SW480 (cell line): ENCODE results near the gene CAMK4.

ENCODE experiments used
- DNase-seq: peaks from one replicate; pipeline ENCODE4 v3.0.0-alpha.2; 2016; ENCODE audit warnings: low spot score

The CAMK4 gene

DNA sequence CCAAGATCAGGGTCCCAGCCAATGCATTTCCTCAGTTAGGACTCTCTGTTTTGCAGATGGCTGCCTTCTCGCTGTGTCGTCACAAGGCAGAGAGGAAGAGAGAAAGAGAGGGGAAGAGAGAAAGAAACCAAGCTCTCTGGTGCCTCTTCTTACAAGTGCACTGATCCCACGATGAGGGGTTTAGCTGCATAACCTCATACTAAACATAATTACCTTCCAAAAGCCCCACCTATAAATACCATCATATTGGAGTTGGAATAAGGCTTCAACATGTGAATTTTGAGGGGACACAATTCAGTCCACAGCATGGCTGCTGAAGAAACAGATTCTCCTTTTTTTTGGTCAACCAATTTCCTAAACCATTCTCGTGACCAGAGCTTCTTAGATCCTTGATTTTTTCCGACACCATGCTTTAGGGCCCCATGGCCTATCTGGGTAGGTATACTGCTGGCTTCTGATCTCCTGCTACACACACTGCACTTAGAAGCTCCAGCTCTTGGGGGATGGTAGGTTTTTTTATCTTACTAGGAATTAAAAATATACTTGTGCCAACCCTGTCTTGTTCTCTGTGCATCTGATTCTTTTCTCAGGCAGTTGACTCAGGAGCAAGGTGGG is 5.1 kb downstream of the CAMK4 start:
- no peak for DNase-seq

DNA sequence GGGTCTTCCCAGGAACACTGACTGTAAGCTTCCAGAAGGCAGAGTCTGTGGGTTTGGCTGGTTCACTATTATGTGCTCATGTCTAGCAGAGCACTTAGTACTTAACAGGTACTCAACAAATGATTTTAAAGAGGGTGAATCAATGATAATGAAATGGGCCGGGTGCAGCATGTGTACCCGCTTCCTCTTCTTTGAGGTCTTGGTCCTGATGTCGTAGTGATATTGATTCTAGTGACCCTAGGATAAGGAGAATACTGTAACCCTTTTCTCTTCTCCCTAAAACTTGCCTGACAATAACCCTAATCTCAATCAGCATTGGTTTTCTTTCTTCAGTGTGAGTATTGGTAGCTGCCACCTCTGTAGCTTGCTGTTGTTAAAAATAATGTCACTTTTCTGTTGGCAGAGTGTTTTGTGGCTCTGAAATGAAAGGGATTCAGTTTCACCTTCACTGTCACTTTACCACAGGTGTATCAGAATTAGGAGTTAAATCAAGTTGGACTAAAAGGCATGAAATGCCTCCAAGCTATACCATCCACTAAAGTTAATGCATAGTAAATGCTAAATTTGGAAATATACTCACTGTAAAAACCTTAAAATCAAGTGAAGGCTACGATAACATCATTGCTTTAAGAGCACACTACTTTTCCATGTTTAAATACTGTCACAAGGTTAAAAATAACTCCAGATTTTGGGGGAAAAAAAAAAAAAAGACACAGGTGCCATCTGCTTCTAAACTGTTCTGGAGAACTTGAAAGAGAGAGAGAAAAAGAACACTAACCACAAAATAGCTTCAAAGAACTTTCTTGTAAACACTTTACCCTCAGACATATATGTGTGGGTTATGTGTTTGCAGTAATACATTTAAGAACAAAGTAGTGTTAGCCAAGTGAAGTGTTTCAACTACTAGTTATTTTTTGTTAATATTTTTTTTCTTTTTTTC is 6.0 kb downstream of the CAMK4 start:
- DNase-seq = peak; percentile 36

DNA sequence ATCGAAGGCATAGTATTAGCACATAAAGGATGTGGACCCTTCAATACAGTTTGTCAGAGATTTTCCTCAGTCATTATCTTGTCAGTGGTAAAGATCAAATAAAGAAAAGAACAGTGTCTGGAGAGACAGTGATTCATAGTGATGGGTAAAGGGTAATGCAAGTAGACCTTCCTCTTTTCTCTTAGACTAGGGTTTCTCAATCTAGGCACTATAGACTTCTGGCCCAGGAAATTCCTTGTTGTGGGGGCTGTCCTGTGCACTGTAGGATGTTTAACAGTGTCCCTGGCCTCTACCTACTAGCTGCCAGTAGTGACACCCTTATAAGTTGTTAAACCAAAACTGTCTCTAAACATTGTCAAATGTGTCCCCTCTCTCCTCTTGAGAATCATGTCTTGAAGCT is 6.9 kb downstream of the CAMK4 start:
- no peak for DNase-seq

DNA sequence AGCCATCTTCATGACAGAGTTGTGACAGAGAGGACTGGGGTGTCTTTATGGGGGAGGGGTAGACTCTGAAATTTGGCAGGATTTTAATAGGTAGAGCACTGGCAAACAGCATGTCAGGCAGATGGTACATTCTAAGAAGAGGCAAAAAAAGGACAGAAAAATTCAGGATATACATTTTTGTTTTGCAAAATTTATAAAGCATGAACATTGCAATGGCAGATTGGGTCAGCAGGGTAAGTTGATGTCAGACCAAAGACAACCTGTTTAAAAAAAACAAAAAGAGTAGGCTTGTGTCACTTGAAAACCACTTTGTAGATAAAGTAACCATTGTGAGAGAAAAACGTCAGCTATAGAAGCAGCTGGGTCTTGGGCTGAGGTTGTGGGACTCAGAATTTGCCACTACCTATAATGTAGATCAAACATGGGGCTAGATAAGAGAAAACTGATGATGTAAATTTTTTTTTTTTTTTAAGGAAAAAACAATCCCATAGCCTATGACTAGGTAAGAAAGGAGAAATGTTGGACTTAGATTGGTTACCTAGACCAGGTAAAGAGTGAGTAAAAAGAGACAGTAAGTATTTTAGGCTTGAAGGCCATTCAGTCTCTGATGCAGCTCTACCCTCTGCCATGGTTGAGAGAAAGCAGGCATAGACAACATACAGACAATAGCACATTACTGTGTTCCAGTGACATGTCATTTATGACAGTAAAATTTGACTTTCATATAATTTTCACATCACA is 8.3 kb downstream of the CAMK4 start:
- DNase-seq = no peak

DNA sequence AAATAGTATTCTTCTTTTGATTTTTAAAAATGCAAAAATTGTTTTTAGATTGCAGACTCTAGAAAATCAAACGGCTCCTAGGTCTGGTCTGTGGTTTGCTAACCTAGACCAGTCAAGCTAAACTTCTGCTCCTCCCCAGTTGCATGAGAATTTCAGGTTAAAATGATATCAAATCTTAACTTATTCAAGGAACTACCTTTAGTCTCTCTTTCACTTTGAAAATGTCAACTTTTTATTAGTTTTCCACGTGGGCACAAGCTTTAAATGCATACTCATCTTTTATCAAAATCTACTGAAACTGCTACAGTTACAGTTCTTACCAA is 8.8 kb downstream of the CAMK4 start:
- DNase-seq = no peak

DNA sequence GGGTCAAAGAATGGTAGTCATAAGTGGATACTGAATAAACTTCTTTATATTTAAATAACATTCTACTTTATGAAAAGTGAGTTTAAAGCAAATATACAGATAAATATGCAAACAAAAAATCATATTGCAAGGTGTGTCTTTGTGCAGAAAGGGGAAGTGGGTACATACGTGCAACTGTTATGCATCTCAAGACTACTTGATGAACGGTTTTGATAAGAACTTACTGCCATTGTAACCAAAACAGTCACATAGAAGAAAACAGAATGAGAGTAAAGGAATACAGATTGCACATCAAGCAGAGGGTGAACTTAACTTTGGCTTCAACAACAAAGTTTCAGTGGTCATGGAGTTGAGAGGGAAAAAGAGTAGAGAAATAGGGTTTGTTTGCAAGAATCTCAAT is 9.9 kb downstream of the CAMK4 start:
- no peak for DNase-seq

DNA sequence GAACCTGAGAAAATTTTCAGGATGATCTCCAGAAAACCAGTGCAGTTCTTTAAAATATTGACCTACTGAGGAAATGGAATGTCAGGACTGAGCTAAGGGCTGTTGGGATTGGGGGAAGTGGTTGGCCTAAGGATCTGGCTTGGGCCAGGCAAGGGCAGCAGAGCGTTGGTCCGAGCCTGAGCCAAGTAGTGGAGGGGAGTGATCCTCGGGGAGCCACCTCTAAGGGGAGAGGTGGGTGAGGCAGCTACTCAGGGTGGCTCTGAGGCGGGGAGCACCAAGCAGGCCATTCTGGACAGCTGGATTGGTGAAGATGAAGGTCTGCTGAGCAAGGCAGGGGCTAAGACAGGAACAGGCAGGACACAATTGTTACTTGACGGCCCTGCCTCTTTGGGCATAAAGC is 11.5 kb downstream of the CAMK4 start:
- no peak for DNase-seq

DNA sequence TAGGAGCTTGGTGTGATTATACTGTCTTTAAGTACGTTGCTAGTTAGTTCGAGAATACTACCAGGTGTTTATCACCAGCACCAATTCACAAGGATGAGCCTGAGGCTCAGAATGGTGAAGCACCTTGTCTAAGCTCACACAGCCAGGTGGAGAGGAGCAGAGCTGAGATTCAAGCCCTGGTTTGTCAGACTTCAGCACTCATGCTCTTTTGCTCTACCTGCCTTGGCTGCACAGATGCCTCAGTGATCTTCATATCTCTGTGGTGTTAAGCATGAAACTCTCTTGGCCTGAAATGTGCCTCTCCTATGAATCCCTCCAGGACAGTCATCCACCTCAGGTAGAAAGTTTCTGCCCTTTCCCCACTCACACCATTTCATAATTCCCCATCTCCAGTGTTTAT is 12.2 kb downstream of the CAMK4 start:
- no peak for DNase-seq

DNA sequence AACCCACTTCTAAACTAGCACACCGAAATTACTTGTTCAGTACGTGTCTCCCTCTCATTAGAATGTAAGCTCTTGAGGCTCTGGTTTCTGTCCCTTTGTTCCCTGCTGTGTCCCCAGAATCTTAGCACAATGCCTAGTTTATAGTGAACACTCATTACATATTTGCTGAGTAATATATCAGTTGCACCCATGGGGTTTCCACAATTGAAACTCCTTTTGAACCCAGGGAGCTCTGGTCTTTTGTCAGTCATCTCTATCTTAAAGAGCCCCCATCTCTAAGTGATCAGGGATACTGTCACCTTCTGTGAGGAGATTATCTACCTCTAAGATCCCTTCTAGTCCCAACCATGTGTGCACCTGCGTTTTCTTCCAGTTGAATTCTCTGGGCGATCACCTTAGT is 12.8 kb downstream of the CAMK4 start:
- no peak for DNase-seq

DNA sequence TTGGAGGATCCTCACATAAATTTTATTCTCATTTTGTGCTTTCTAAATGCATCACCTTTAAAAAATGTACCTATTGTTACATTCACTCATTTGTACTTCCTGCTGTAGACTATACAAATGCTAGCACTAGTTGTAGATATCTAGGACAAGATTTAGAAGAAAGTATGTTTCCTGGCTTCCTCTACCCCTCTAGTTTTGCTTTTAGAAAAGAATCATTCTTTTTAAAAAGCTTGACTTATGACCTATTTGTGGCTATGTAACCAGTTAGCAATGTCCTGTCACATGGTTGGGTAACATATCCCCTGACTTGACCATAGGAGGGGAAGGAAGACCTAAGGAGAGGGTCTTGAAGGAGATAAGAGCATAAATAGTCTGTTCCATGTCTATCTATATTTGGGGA is 13.3 kb downstream of the CAMK4 start:
- no peak for DNase-seq

DNA sequence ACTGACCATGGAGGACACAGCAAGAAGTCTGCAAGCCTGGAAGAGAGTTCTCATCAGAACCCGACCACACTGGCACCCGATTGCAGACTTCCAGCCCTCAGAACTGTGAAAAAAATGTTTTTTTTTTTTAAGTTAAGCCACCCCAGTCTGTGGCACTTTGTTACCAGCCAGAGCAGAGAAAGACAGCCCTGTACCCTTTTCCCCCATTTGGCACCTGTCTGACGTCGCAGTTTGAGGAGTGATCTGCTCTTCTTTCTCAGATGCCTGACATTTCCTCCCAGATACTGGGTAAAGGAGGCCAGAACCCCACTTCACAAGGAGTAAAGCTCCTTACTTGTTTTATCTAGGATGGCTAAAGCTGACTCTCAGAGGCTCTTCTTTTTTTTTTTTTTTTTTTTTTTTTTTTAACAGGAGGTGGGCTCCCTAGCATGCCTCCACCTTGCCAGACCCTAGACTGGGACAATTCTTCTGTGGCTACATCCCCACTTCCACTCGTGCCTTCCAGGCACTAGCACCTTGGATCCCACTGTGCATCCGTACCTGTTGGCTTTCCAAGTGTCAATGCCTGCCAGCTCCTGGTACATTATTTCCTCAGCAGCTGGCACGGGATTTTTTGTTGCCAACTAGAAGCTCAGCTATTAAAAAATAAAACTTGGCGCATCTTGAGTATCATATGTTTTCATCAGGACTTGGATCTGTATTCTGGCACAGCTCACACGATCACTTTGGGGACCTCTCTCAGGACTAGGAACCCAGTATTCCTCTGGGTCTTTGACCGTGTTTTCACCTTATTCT is 14.4 kb downstream of the CAMK4 start:
- no peak for DNase-seq

DNA sequence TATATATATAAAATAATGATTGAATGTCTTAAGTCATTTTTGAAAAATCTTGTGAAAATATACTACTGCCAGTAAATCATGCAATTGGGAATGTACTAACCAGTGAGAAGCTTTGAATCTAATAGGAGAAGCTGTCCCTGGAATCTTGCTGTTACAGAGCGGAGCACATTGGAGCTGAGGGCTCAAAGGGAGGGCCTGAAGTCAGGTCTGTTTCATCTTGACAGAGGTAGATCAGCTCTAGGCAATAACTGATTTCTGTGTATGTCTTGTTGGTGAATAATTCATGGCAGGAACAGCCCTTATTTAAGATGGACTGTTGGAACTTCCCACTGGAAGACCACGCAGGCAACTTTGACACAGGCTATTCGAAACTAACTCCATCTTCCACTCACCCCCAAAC is 17.5 kb downstream of the CAMK4 start:
- no peak for DNase-seq

DNA sequence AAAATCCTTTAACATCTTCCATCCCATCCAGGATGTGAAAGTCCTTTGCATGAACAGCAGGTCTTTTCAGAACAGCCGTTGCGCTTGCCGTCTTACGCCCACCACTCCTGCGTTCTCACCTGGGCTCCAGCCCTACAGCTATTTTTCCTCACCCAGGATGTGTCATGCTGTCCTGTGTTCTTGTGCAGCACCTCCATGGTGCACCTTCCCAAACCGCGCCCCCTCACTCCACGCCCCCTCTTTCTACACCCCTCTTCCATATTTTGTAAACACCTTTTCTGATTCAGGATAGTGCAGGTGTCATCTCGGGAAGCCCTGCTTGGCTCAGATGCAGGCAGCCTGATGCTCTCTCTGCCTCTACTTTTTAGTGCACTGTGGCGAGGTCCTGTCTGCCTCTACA is 18.4 kb downstream of the CAMK4 start:
- no peak for DNase-seq

DNA sequence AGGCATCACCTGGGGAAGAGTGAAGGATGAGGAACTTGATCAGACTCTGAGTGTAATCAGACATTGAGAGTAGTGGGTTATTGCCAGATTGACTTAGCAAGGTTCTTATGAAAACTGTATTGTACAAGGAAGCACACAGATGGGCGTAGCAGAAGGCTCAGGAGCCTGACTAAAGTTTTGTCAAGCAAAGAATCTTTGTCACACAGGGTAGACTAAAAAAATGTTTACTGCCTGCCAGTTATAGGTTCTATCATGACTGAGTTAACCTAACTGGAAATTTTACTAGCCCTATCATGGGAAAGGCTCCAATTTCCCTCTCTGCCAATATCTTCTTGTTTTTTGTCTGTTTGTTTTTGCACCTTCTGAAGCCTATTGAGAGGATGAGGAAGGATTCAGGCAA is 19.1 kb downstream of the CAMK4 start:
- DNase-seq = no peak

DNA sequence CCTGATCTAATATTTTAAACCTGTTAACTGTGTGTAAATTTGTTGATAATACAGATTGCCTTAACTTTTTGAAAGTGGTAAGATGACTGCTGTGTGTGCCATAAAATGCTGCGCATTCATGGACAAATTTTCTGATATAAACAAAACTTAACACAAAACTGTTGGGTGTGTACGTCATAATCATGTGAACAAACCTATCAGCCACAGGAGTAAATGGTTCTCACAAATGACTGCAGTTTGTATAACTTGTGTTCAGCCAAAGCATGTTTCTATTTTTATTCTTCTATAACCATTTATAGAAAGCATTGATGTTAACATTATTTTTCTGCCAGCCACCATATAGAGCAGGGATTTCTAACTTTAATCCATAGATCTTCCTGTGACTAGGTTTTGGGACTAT is 21.5 kb downstream of the CAMK4 start:
- no peak for DNase-seq

DNA sequence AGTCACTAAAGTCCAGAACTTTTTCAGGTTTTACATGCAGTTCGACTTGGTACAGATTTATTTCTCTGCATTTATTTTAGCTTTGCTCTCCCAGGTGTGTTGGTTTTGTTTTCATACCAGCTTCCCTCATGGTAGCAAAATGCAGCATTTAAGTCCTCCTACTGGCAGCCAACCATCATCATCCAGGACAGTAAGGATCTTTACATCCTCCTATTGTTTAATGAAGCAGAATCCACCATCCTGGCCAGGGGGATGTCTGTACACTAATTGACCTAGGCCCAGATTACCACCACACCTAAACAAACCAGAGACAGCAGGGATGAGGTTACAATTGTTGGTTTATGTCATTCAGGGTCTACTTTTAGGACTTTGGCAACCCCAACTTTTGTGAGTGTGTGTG is 22.3 kb downstream of the CAMK4 start:
- DNase-seq = no peak

DNA sequence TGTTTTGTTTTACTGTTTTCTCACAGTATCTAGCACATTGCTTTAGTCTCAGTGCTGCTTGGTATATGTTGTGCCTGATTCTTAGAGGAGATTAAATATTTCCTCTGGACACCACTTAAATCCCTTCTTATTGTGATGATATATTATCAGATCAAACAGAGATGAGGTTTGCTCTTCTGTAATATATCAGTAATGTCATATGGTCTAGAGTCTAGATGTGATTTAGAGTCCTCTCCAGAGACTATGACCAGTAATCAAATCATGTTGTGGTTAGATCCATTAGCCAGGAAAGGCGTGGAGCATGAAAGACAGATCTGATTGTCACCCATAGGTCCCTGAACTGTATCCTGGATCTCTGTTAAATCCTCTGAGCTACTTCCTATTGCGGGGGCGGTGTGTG is 24.4 kb downstream of the CAMK4 start:
- no peak for DNase-seq

DNA sequence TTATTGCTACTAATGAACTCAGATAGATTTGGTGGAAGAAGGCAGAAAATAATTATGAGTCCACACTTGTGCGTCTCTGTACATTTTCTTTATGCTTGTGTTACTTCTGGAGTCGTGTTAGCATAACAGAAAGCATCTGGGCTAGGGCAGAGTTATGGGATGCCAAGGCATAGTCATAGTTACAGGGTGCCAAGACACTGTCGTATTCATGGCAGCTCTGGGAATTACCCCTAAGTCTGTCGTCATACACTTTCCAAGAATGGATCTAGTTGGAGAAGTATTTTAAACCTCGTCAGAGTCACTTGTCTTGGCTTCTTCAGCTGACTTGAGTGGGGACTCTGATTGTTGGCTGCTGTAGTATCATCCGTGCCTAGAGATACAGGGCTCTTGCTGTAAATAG is 27.7 kb downstream of the CAMK4 start:
- DNase-seq = no peak

DNA sequence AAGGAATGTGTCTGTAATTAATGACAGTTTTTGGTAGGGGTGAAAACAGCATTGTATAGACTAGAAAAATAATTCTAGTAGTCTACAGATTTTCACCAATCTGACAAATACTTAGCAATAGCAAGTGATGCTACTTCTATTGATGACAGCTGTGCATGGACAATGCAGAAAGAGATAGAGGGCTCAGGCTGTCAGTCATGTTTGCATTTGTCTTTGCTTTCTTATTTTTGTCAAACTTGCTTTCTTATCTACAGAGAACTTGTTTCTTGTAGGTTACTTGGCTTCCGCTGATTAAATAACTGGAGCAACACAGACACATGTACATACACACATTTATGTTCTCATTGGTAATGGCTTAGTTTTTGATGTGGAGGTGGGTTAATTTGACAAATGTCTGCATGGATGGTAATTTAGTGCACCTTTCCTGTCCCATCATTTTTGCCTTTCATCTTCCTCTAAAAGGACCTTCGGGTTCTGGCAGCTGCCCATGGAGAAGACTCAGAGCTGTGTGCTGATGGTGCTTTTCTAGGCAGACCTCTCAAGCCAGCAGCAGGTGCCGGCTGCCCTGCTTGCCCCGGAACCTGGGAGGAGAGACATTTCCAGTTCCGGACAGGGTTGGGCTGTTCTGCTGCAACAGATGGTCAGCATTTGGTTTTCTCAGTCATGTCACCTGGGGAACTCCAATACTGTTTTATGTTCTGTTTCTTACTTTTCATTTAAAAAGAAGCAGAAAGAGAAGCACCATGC is 28.8 kb downstream of the CAMK4 start:
- DNase-seq = no peak

DNA sequence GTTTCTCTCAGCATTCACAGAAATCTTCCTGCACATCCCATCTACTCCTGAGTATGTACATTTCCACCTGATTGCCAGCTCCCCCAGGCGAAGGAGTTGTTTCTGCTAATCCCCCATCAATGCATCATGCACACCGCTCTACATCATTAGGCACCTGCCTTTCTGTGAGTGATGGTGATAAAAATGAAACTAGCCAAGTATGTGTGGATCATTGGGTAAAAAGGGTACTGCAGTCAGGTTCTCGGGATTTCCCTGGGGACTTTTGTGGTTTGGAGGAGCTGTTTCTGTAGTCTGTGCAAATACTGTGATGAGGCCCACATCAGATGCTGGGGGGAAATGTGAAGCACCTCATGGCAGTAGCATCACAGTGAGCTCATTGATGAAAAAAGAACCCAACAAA is 30.4 kb downstream of the CAMK4 start:
- no peak for DNase-seq

DNA sequence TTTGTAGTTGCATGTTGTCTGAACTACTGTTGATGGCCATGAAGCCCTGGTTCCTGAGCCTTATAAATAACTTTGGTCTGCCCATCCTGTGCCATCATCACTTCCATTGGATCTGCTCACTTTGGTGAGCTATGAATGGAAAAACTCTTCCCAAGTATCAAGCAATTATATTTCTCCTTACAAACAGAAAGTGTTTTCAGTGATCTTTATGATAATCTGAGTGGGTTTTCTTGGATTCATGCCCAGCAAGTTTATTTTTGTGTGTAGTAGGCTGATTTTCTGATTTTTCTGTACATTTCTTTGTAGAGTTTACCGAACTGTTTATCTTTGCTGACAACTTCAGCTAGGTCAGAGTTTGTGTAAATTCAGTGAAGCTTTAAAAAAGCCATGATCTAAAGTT is 31.0 kb downstream of the CAMK4 start:
- no peak for DNase-seq

DNA sequence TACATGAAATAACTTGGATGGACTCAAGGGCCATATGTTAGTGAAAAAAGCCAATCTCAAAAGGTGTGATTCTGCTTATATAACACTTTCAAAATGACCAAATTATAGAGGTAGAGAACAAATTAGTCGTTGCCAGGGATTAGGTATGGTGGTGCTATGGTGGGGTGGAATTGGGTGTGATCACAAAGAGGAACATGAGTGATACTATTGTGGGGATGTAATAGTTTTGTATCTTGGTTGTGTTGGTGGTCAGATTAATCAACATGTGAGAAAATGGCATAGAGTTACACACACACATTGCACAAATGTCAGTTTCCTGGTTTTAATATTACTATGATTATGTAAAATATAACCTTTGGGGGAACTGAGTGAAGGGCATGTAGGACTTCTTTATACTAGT is 31.9 kb downstream of the CAMK4 start:
- no peak for DNase-seq
